Measurements from ENCODE around the gene UGCG.

The UGCG gene

GRCh38 chr9:111936391-111936790, 39.8 kb downstream of the UGCG start:
- TF ChIP-seq CTCF (IDR thresholded peaks at IDR 0.05; ENCODE audit: low read depth, low read length), result no peak

GRCh38 chr9:111937301-111937700, 40.7 kb downstream of the UGCG start:
- no peak for TF ChIP-seq CTCF (IDR thresholded peaks at IDR 0.05; ENCODE audit: low read depth, low read length)
- no peak overlapping the region for H3K4me3 ChIP-seq (ENCODE audit: low read depth, low read length)

More at GRCh38 chr9:111936391-111936790, 39.8 kb downstream of the UGCG start:
- H3K4me3 ChIP-seq (ENCODE audit: low read depth, low read length), result no peak overlapping the region

- no peak overlapping the region for H3K4me3 ChIP-seq (ENCODE audit: low read depth, low read length)
- no peak for TF ChIP-seq CTCF (IDR thresholded peaks at IDR 0.05; ENCODE audit: low read depth, low read length)
Observed at GRCh38 chr9:111937781-111938426, 41.3 kb downstream of the UGCG start.

GRCh38 chr9:111938427-111938800, 41.8 kb downstream of the UGCG start:
- no peak for TF ChIP-seq CTCF (IDR thresholded peaks at IDR 0.05; ENCODE audit: low read depth, low read length)
- no peak overlapping the region for H3K4me3 ChIP-seq (ENCODE audit: low read depth, low read length)

GRCh38 chr9:111939322-111939721, 42.7 kb downstream of the UGCG start:
- no peak for TF ChIP-seq CTCF (IDR thresholded peaks at IDR 0.05; ENCODE audit: low read depth, low read length)
- no peak overlapping the region for H3K4me3 ChIP-seq (ENCODE audit: low read depth, low read length)

- TF ChIP-seq CTCF (IDR thresholded peaks at IDR 0.05; ENCODE audit: low read depth, low read length), result no peak
- no peak overlapping the region for H3K4me3 ChIP-seq (ENCODE audit: low read depth, low read length)
Observed at GRCh38 chr9:111940697-111941096, 44.1 kb downstream of the UGCG start.

- TF ChIP-seq CTCF (IDR thresholded peaks at IDR 0.05; ENCODE audit: low read depth, low read length), result no peak
- H3K4me3 ChIP-seq (ENCODE audit: low read depth, low read length), result no peak overlapping the region
Observed at GRCh38 chr9:111943200-111943599, 46.6 kb downstream of the UGCG start.

Measured in WI38 (cell line).